Frontal cortex (tissue), 4 donors: ENCODE results near the gene GOLGA6L10. TPM values are rescaled to one million over a fixed set of nuclear protein-coding genes. Genes with fewer than 3 reads are reported as not detected.
"Not testable (repeated sequence)": the region's sequence is repeated elsewhere in the genome, so short reads cannot be mapped to it uniquely, and the experiment has no call there.

Experiments
- DNase-seq, 2 donors: peaks; one replicate each; pipeline ENCODE4 v3.0.0; 2012; ENCODE audit warnings: low spot score in 2 of 2
- FAIRE-seq: peaks from 2 replicates; lab custom pipeline; 2012; peaks lifted over from hg19 to GRCh38; lab: Jason Lieb, UNC
- total RNA-seq: library from RNA; depleted of rRNA; stranded (reverse); fragments of >200 nt; gene quantifications from one replicate; pipeline ENCODE4 v1.2.3, GENCODE V29; 2014
- donor health status: control.
- donor health status: control.
- donor health status: control.

The GOLGA6L10 gene
- total RNA-seq, 1 donor from 2014 or later = 2.0 TPM

- not testable (repeated sequence) for DNase-seq
Measured at GRCh38 chr15:82322488-82322887, 26.8 kb downstream of the GOLGA6L10 start.

GRCh38 chr15:82320861-82321260 lies 28.4 kb downstream of the GOLGA6L10 start:
- not testable (repeated sequence) for FAIRE-seq, DNase-seq

More at GRCh38 chr15:82322488-82322887, 26.8 kb downstream of the GOLGA6L10 start:
- FAIRE-seq = not testable (repeated sequence)

DNA sequence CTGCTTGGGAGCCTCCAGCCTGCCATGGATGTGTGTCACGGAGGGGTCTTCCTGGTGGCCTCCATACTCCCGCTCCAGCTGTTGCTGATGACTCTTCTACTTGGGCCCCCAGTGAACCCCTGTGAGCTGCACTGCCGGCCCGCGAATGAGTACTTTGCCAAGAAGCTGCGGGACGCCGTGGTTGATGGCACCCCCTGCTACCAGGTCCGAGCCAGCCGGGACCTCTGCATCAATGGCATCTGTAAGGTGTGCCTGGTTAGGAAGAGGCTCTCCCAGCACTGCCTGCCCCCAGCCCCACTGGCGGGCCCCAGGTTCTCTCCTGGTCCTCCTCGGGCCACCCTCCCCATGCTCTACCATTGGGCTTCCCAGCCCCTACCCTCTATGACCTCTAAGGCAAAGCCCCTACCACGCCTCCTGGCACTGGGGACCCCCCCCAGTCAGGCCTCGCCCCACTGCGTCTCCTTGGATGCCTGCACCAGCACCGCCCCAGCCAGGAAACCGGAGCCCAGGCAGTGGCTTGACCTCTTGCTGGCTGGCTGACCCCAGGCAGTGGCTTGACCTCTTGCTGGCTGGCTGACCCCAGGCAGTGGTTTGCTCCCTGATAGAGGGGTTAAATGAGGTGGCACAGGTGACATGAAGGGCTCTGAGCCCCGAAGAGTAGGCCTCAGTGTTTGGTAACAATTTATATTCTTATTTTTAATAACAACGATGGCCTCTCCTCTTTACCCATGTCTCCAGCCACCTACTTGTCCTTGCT lies 29.6 kb downstream of the GOLGA6L10 start:
- not testable (repeated sequence) for FAIRE-seq, DNase-seq

- DNase-seq, FAIRE-seq: not testable (repeated sequence)
Measured at GRCh38 chr15:82318281-82318680, 31.0 kb downstream of the GOLGA6L10 start.

- DNase-seq, FAIRE-seq: not testable (repeated sequence)
Measured at GRCh38 chr15:82317516-82317915, 31.8 kb downstream of the GOLGA6L10 start.

DNA sequence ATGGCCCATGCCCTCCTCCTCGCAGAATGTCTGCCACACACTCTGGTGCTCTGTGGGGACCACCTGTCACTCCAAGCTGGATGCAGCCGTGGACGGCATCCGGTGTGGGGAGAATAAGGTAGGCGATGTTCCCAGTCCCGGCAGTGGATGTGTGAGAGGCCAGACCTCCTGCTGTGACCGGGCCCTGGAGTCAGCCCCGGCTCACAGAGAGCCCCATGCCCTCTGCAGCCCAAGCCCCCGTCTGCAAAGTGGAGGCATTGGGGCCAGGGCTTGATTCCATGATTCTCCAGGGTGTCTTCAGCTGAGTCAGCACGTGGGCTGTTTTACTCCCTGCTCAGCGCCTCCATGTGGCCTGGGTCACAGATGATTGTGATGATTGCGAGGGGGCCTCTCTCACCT lies 32.2 kb downstream of the GOLGA6L10 start:
- FAIRE-seq (no peak), DNase-seq (no peak)

DNA sequence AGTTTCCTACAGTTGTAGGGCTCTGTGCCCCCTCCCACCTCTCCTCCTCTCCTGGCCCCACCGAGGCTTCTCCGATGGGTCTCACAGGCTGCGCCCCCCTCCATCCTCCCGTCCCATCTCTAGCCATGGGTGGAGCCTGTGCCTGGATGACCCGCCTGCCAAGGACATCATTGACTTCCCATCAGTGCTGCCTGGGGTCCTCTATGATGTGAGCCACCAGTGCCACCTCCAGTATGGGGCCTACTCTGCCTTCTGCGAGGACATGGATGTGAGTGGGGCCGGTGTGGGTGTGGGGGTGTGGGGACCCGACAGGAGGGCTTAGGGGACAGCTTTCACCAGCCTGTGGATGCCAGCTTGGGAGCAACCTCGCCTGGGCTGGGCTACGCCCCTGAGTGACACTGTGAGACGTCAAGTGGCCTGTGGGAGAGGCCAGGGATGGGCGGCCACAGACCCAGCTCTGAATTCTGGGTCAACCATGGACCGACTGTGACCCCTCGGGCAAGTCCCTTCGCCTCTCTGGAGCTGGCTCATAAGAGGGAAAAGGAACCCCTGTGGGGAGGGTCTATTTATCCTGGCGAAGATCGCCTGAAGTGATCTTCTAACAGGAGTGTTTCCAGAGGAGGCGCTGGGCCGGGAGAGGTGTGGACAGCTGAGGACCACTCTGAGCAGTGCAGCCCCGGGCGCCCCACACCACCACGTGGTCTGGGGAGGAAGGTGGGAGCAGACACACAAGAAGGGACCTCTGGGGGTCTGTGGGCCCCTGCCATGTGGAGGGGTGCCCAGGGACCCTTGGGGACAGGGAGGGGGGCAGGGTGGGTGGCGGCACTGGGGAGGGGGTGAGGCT lies 32.8 kb downstream of the GOLGA6L10 start:
- not testable (repeated sequence) for FAIRE-seq, DNase-seq

- FAIRE-seq (no peak), DNase-seq (no peak)
Measured at GRCh38 chr15:82315519-82316246, 33.6 kb downstream of the GOLGA6L10 start.

GRCh38 chr15:82314769-82315518 lies 34.3 kb downstream of the GOLGA6L10 start:
- DNase-seq (no peak), FAIRE-seq (no peak)

DNA sequence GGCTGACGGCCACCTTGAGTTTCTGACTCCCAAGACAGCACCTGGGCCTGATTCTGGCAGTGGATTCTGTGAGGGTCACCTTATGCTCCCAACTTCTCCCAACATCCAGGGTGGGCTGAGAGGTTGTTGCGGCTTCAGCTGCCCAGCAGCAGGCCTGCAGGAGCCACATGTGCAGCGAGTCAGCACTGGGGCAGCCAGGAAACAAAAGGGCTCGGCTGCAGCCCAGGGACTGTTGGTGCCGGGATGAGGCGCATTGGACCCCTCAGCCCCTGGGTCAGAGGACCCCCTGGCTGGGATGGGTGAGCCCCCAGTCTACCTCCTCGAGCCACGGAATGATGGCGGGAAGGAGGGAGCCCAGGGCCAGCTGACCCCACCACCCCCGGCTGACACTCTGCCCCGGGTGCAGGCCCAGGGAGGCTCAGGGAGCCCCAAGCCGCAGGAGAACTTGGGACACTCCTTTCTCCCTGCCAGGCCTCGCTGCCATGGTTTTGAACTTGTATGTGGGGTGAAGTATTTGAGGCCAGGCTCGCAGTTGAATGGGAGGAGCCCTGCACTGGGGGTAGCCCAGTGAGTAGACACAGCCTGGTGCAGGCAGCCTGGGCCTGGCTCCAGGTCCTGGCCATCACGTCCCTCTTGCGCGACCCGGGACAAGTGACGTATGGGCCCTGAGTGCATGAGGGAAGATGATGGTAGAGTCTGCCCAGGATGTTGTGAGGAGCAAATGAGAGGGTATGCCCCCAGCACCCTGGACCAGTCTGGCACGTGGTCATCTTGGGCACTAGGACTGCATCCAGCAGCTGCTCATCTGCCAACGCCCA lies 35.1 kb downstream of the GOLGA6L10 start:
- DNase-seq, FAIRE-seq: not testable (repeated sequence)

DNA sequence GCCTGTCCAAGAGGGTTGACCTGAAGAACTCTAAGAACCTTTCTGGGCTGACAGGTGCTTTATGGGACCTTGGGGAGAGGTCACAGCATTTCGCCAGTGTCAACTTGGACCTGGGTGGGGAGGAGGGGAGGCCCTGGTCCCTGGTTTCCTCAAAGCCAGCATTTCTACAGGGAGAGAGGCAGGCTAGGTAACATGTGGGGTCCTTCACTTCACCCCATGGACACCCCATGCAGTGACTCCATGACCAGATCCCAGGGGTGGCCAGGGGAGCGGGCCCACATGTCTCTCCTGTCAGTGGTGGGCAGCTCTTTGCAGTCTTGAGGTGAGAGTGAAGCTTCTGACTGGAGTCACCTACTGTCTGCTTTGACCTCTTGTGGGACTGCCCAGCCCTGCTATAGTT lies 35.8 kb downstream of the GOLGA6L10 start:
- DNase-seq = no peak
- FAIRE-seq = no peak

GRCh38 chr15:82312586-82313349 lies 36.5 kb downstream of the GOLGA6L10 start:
- no peak for FAIRE-seq

GRCh38 chr15:82311321-82311720 lies 38.0 kb downstream of the GOLGA6L10 start:
- not testable (repeated sequence) for FAIRE-seq, DNase-seq

More at GRCh38 chr15:82312586-82313349, 36.5 kb downstream of the GOLGA6L10 start:
- DNase-seq = no peak

DNA sequence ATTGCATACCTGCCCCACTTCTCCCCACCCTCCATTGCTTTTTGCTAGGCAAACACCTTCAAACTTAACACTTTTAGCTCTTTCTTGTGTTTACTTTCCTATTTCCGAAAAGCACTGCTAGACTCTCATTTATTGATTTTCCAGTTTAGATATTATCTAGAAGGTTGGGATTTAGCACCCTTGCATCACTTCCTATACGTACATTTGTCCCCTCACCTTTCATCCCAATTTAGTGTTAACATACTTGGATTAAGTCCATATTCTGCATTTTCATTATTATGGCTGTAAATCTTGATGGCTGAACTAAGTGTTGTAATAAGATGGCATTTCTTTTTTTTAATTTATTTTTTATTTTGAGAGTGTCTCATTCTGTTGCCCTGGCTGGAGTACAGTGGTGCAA lies 39.5 kb downstream of the GOLGA6L10 start:
- no peak for DNase-seq

GRCh38 chr15:82307714-82308081 lies 41.6 kb downstream of the GOLGA6L10 start:
- DNase-seq = no peak
- no peak for FAIRE-seq

More for the DNA sequence above, 39.5 kb downstream of the GOLGA6L10 start:
- no peak for FAIRE-seq

DNA sequence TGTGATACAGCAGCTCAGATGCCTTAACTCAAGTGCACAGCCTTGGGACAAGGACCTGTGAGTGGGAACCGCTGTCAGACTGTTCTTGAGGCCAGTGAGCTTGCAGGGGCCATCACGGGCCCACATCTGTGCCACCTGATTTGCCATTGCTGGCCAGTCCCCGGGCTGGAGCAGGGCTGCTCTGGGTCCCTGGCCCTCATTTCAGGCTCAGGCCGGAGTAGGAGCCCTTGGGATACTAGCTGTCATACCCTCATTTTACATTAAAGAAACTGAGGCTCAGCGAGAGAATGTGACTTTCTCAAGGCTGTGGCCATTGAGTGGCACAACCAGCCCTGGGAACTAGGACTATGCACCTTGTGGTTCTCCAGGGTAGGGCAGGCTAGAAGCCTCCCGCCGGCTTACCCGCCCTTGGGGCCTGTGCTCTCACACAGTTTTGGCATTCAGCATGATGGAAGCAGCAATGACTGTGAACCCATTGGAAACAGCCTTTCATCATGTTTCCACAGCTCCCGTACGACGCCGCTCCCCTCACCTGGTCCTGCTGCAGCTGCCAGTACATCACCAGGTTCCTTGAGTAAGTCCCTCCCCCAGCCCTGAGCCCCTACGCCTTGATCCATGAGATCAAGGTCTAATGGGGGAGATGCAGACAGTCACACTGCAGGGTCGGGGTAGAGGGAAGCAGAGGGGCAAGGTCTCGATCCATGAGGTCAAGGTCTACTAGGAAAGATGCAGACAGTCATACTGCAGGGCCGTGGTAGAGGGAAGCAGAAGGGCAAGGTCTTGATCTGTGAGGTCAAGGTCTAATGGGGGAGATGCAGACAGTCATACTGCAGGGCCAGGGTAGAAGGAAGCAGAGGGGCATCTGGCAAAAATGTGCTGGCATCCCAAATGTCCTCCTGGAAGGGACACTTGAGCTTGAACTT lies 42.2 kb downstream of the GOLGA6L10 start:
- FAIRE-seq (no peak), DNase-seq (no peak)

DNA sequence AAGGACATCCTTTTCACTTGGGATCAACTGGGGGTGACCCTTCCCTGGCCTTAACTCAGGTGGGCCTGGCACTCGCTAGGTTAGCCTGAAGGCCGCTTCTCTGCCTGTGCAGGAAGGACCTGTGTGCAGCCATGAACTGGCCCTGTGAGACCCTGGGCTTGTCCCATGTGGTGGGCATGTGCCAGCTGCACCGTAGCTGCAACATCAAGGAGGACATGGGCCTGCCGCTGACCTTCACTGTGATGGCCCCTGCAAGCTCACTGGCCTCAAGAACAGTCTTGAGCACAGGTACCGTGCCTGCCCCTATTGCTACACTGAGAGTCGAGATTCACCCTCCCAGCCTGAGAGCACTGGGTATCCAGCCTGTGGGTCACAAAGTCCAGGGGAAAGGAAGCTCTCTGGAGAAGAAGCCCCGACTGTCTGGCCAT lies 43.6 kb downstream of the GOLGA6L10 start:
- DNase-seq (no peak), FAIRE-seq (no peak)
